H1 (cell line): ENCODE results near the gene SCFD1. TPM values are rescaled to one million over a fixed set of nuclear protein-coding genes. Genes with fewer than 3 reads are reported as not detected.

Experiments
- CTCF ChIA-PET: fragments of 300-600 bp; sonication (Branson Sonifier 250); formaldehyde crosslinking; loops from one replicate; lab custom pipeline; 2021; ENCODE audit not compliant: partially characterized antibody; lab: Charles Lee
- POLR2A ChIA-PET: fragments of 300-600 bp; sonication (Branson Sonifier 250); formaldehyde crosslinking; loops from one replicate; lab custom pipeline; 2021; ENCODE audit warnings: inconsistent platforms; ENCODE audit not compliant: partially characterized antibody; lab: Charles Lee
- DNase-seq, 2 experiments: peaks; one replicate each; pipeline versions ENCODE4 v3.0.0 to v3.0.0-alpha.2; 2010 to 2022; ENCODE audit warnings: low spot score in 2 of 2, low read depth in 1 of 2, mixed read lengths in 1 of 2
- FAIRE-seq: peaks from 2 replicates; lab custom pipeline; 2011; peaks lifted over from hg19 to GRCh38; lab: Jason Lieb, UNC
- H2AFZ ChIP-seq: 2 replicates; pipeline ENCODE4 v1.8.1; 2012; ENCODE audit warnings: low read length, inconsistent platforms
- H2AK5ac ChIP-seq: 2 replicates; pipeline ENCODE4 v1.6.1; 2013; ENCODE audit warnings: low read depth, low read length
- H2BK120ac ChIP-seq: replicated peaks from 2 replicates; pipeline ENCODE3; 2013; ENCODE audit warnings: low read depth, low read length, inconsistent platforms
- H2BK12ac ChIP-seq: 2 replicates; pipeline ENCODE4 v1.6.1; 2013; ENCODE audit warnings: low read depth, low read length
- H2BK15ac ChIP-seq: 2 replicates; pipeline ENCODE4 v1.6.1; 2013; ENCODE audit warnings: low read length
- H2BK20ac ChIP-seq: 2 replicates; pipeline ENCODE4 v1.6.1; 2013; ENCODE audit warnings: low read length
- H2BK5ac ChIP-seq: 2 replicates; pipeline ENCODE4 v1.6.1; 2013; ENCODE audit warnings: low read depth, low read length
- H3K14ac ChIP-seq: 2 replicates; pipeline ENCODE4 v1.6.1; 2013; ENCODE audit warnings: inconsistent platforms; ENCODE audit not compliant: insufficient read length
- H3K18ac ChIP-seq: 2 replicates; pipeline ENCODE4 v1.6.1; 2013; ENCODE audit warnings: low read length; ENCODE audit errors: extremely low read depth
- H3K23ac ChIP-seq: 2 replicates; pipeline ENCODE4 v1.6.1; 2013; ENCODE audit warnings: inconsistent platforms; ENCODE audit not compliant: insufficient read length
- H3K23me2 ChIP-seq: 2 replicates; pipeline ENCODE4 v1.6.1; 2013; ENCODE audit warnings: low read depth, low read length
- H3K27ac ChIP-seq: 2 replicates; pipeline ENCODE4 v1.6.1; 2011; ENCODE audit warnings: low read depth, low read length, inconsistent platforms
- H3K27me3 ChIP-seq, 4 experiments: replicated peaks in 1 of 4; 1 replicate in 1 of 4; 2 replicates in 3 of 4; pipeline versions ENCODE4 v1.6.1 to v1.8.1; 2011 to 2013; ENCODE audit warnings: low read length in 3 of 4, mild to moderate bottlenecking in 3 of 4, inconsistent platforms in 2 of 4, mixed read lengths in 2 of 4, moderate library complexity in 1 of 4; ENCODE audit not compliant: control insufficient read depth in 3 of 4, insufficient read depth in 3 of 4; ENCODE audit errors: extremely low read depth in 1 of 4
- H3K36me3 ChIP-seq, 4 experiments: 2 replicates each; pipeline versions ENCODE4 v1.6.1 to v1.8.1; 2011 to 2013; ENCODE audit warnings: mild to moderate bottlenecking in 4 of 4, low read length in 3 of 4, moderate library complexity in 2 of 4, control low read depth in 1 of 4, inconsistent platforms in 1 of 4; ENCODE audit not compliant: insufficient read depth in 4 of 4, control insufficient read depth in 2 of 4
- H3K4ac ChIP-seq: replicated peaks from 2 replicates; pipeline ENCODE3; 2013; ENCODE audit warnings: low read length, low read depth, mixed read lengths, inconsistent platforms; ENCODE audit not compliant: insufficient read length
- H3K4me1 ChIP-seq, 4 experiments: replicated peaks in 1 of 4; 1 replicate in 1 of 4; 2 replicates in 3 of 4; pipeline versions ENCODE4 v1.6.1 to v1.8.1; 2011 to 2013; ENCODE audit warnings: low read length in 3 of 4, inconsistent platforms in 2 of 4, mixed read lengths in 1 of 4; ENCODE audit not compliant: insufficient read depth in 4 of 4, control insufficient read depth in 3 of 4
- H3K4me2 ChIP-seq, 2 experiments: 2 replicates each; pipeline versions ENCODE4 v1.6.1 to v1.8.1; 2011 to 2013; ENCODE audit warnings: low read depth in 2 of 2, low read length in 2 of 2, control low read depth in 1 of 2, inconsistent platforms in 1 of 2, mild to moderate bottlenecking in 1 of 2; ENCODE audit not compliant: insufficient read depth in 1 of 2
- H3K4me3 ChIP-seq, 4 experiments: fragments of 200-600, 300-600 bp in 1 of 4; sonication (generic), shearing (Covaris generic), sonication (Bioruptor Twin) in 1 of 4; 2 replicates each; pipeline versions ENCODE4 v1.5.1 to v1.8.1; 2011 to 2016; ENCODE audit warnings: low read length in 4 of 4, low read depth in 3 of 4, control low read depth in 2 of 4, inconsistent platforms in 2 of 4, mild to moderate bottlenecking in 2 of 4, mixed read lengths in 1 of 4, moderate library complexity in 1 of 4; ENCODE audit not compliant: insufficient read depth in 2 of 4; ENCODE audit errors: extremely low read depth in 1 of 4
- H3K56ac ChIP-seq: replicated peaks from 2 replicates; pipeline ENCODE3; 2013; ENCODE audit warnings: low read depth, mild to moderate bottlenecking, mixed read lengths, low read length, inconsistent platforms; ENCODE audit not compliant: insufficient read length
- H3K79me1 ChIP-seq: 2 replicates; pipeline ENCODE4 v1.6.1; 2013; ENCODE audit warnings: low read depth, low read length, control low read depth
- H3K79me2 ChIP-seq, 2 experiments: 2 replicates each; pipeline versions ENCODE4 v1.6.1 to v1.8.1; 2012 to 2013; ENCODE audit warnings: low read length in 2 of 2, mild to moderate bottlenecking in 2 of 2, inconsistent platforms in 1 of 2; ENCODE audit not compliant: insufficient read depth in 2 of 2, control insufficient read depth in 1 of 2
- H3K9ac ChIP-seq, 4 experiments: replicated peaks in 1 of 4; 1 replicate in 1 of 4; 2 replicates in 3 of 4; pipeline versions ENCODE4 v1.6.1 to v1.8.1; 2011 to 2013; ENCODE audit warnings: low read depth in 3 of 4, low read length in 3 of 4, control low read depth in 2 of 4, mild to moderate bottlenecking in 2 of 4, moderate library complexity in 2 of 4, inconsistent platforms in 1 of 4; ENCODE audit errors: extremely low read depth in 1 of 4
- H3K9me3 ChIP-seq, 2 experiments: 2 replicates each; pipeline versions ENCODE4 v1.6.1 to v1.8.1; 2012 to 2013; ENCODE audit warnings: mild to moderate bottlenecking in 2 of 2, moderate library complexity in 2 of 2, control low read depth in 1 of 2, inconsistent platforms in 1 of 2, low read depth in 1 of 2, low read length in 1 of 2, mixed read lengths in 1 of 2; ENCODE audit not compliant: insufficient read depth in 2 of 2
- H4K20me1 ChIP-seq, 2 experiments: replicated peaks in 1 of 2; 2 replicates each; pipeline versions ENCODE3 to v1.8.1; 2011 to 2013; ENCODE audit warnings: inconsistent platforms in 2 of 2, low read length in 2 of 2, mild to moderate bottlenecking in 1 of 2; ENCODE audit not compliant: insufficient read depth in 2 of 2, control insufficient read depth in 1 of 2
- H4K5ac ChIP-seq: 2 replicates; pipeline ENCODE4 v1.6.1; 2013; ENCODE audit warnings: low read length, low read depth, mixed read lengths, inconsistent platforms; ENCODE audit not compliant: insufficient read length
- H4K8ac ChIP-seq: 2 replicates; pipeline ENCODE4 v1.8.0; 2013; ENCODE audit warnings: mild to moderate bottlenecking, moderate library complexity, low read length, inconsistent platforms; ENCODE audit not compliant: insufficient read depth; ENCODE audit errors: extremely low read depth
- H4K91ac ChIP-seq: replicated peaks from 2 replicates; pipeline ENCODE3; 2013; ENCODE audit warnings: low read length, mixed read lengths, inconsistent platforms; ENCODE audit not compliant: insufficient read length
- CBX5 ChIP-seq: fragments of 300-800, 300-1000 bp; sonication (generic); IDR thresholded peaks from 2 replicates; pipeline ENCODE4 v1.7.1; 2016; ENCODE audit warnings: antibody characterized with exemption, low read length, low read depth
- CHD2 ChIP-seq: IDR thresholded peaks from 2 replicates; pipeline ENCODE4 v1.6.1; 2012; ENCODE audit warnings: low read length, improper control_type of control experiment
- CTBP2 ChIP-seq: IDR thresholded peaks from 2 replicates; pipeline ENCODE4 v1.7.0; 2011; ENCODE audit warnings: borderline replicate concordance, mild to moderate bottlenecking, moderate library complexity, mixed read lengths, low read length; ENCODE audit not compliant: insufficient read depth, insufficient read length
- GABPA ChIP-seq: IDR thresholded peaks from 2 replicates; pipeline ENCODE4 v1.6.1; 2011; ENCODE audit warnings: mild to moderate bottlenecking, low read length, moderate library complexity, borderline replicate concordance; ENCODE audit not compliant: insufficient read depth
- KDM4A ChIP-seq: IDR thresholded peaks from one replicate; pipeline ENCODE4 v1.7.1; 2012; ENCODE audit warnings: low read depth, mild to moderate bottlenecking, moderate library complexity, low read length, inconsistent platforms; ENCODE audit not compliant: severe bottlenecking
- RFX5 ChIP-seq: IDR thresholded peaks from 2 replicates; pipeline ENCODE4 v1.6.1; 2011; ENCODE audit warnings: low read depth, low read length, improper control_type of control experiment, borderline replicate concordance
- RNF2 ChIP-seq: fragments of 200-900, 300-1000 bp; sonication (generic); IDR thresholded peaks from 2 replicates; pipeline ENCODE4 v1.7.1; 2016; ENCODE audit warnings: borderline replicate concordance, low read depth, mild to moderate bottlenecking, antibody characterized with exemption, low read length; ENCODE audit not compliant: poor library complexity, severe bottlenecking; ENCODE audit errors: missing control alignments
- SAP30 ChIP-seq: fragments of 300-600 bp; sonication (generic); IDR thresholded peaks from 2 replicates; pipeline ENCODE4 v1.7.1; 2012; ENCODE audit warnings: low read length, moderate library complexity, mild to moderate bottlenecking, inconsistent platforms; ENCODE audit not compliant: insufficient read depth, insufficient replicate concordance
- SP2 ChIP-seq: IDR thresholded peaks from 2 replicates; pipeline ENCODE4 v1.6.1; 2012; ENCODE audit warnings: mild to moderate bottlenecking, low read length, inconsistent platforms
- TAF1 ChIP-seq: IDR thresholded peaks from 2 replicates; pipeline ENCODE4 v1.6.1; 2011; ENCODE audit warnings: mild to moderate bottlenecking, low read depth, low read length
- WGBS, 2 experiments: shearing (Covaris generic) in 1 of 2; methylation state at CpG; one replicate each; pipeline versions ENCODE4 v1.1.6 to v1.1.7; 2013 to 2015; ENCODE audit warnings: low lambda C conversion rate in 2 of 2, mixed read lengths in 2 of 2, inconsistent platforms in 1 of 2, low coverage in 1 of 2, missing lambda C conversion rate in 1 of 2; ENCODE audit not compliant: insufficient replicate concordance in 2 of 2, insufficient coverage in 1 of 2, insufficient read length in 1 of 2; ENCODE audit errors: extremely low coverage in 1 of 2, missing lambda C conversion rate in 1 of 2; 5-methylcytosine and 5-hydroxymethylcytosine counted together
- polyA plus RNA-seq, 7 experiments: library from polyadenylated mRNA; depleted of rRNA in 3 of 7; stranded (reverse) in 5 of 7; unstranded in 2 of 7; fragments of >200 nt in 5 of 7; fragments of 200-250 nt in 2 of 7; gene quantifications; 1 replicate in 5 of 7; 2 replicates in 1 of 7; 4 replicates in 1 of 7; pipeline versions ENCODE4 v1.2.1 to v1.2.3, GENCODE V29; 2011 to 2013; ENCODE audit warnings: missing spikeins in 2 of 7, mixed read lengths in 2 of 7
- total RNA-seq: library from RNA; stranded (reverse); fragmentation: NEBNext Ultra II Directional; extraction: Animal tissue kit (Norgen Biotek cat#: 25700); gene quantifications from 2 replicates; pipeline ENCODE4 v1.2.1, GENCODE V29; 2021
- TF ChIP-seq, protein P1 (sequence below): IDR thresholded peaks from 2 replicates; pipeline ENCODE4 v1.6.1; 2012; ENCODE audit warnings: low read length, inconsistent platforms

SCFD1 gene
- total and polyA plus RNA-seq, 2 of the 8 experiments (the other 6 are each of a cell fraction or from before 2014, with no cell fraction given): 32.8 to 64.5 TPM

DNA sequence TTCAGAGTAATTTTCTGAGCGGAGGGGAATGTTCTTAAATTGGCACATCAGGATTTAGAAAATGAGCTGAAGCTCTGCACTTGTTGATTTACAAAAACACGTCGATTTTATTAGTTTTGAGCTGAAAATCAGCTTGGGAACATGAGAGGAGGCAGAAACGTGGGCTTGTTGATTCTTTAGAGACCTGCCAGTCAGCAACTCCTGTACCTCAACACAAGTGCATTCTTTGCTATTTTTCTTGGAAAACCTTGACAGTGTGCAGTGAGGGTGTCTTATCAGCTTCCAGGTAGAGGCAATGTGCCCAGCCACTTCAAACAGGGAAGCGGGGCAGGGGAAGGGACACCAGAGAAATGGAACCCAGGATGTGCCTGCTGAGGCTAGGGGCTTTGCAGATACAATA lies 149.5 kb downstream of the SCFD1 start:
- H3K23ac ChIP-seq: no peak overlapping the region
- no peak overlapping the region for H2BK20ac ChIP-seq
- no peak overlapping the region for H2AK5ac ChIP-seq
- DNase-seq: no peak
- H3K4ac ChIP-seq: no peak overlapping the region
- H3K79me2 ChIP-seq: no peaks in the 10 kb centered on the region
- H2BK120ac ChIP-seq: no peak overlapping the region
- no peaks in the 10 kb centered on the region for H3K27me3 ChIP-seq
- no peak overlapping the region for H2BK5ac ChIP-seq
- H3K18ac ChIP-seq: no peak overlapping the region
- no peaks in the 10 kb centered on the region for H3K79me1 ChIP-seq
- H3K9me3 ChIP-seq: no peaks in the 10 kb centered on the region
- no peak overlapping the region for H2BK15ac ChIP-seq
- H3K36me3 ChIP-seq: no peaks in the 10 kb centered on the region
- CTCF ChIA-PET: interaction anchor here (0.6 to 0.9 kb wide), 3 partner anchors 10 to 182 kb away, joined by 3 to 4 read pairs (median 3); no protein-coding TSS in a partner anchor
- H4K5ac ChIP-seq: no peak overlapping the region
- no peak overlapping the region for H4K8ac ChIP-seq
- no peak overlapping the region for H2BK12ac ChIP-seq
- H4K20me1 ChIP-seq: no peaks in the 10 kb centered on the region
- no peak overlapping the region for H3K14ac ChIP-seq
- 82% methylated on average over 5 of the region's 5 CpGs; no CpG with 5 or more reads in 1 of the 2 experiments for WGBS, 2 experiments
- H3K4me1 ChIP-seq: no peaks in the 10 kb centered on the region
- FAIRE-seq: no peak
- H4K91ac ChIP-seq: no peak overlapping the region
- TF ChIP-seq GABPA (no peak), CHD2 (no peak), RNF2 (no peak), CBX5 (no peak), TAF1 (no peak), KDM4A (no peak), SP2 (no peak), RFX5 (no peak), CTBP2 (no peak), SAP30 (no peak)
- TF ChIP-seq, protein P1, sequence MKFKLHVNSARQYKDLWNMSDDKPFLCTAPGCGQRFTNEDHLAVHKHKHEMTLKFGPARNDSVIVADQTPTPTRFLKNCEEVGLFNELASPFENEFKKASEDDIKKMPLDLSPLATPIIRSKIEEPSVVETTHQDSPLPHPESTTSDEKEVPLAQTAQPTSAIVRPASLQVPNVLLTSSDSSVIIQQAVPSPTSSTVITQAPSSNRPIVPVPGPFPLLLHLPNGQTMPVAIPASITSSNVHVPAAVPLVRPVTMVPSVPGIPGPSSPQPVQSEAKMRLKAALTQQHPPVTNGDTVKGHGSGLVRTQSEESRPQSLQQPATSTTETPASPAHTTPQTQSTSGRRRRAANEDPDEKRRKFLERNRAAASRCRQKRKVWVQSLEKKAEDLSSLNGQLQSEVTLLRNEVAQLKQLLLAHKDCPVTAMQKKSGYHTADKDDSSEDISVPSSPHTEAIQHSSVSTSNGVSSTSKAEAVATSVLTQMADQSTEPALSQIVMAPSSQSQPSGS: no peak
- no peak overlapping the region for H3K4me3 ChIP-seq
- no peak overlapping the region for H3K4me2 ChIP-seq
- H3K56ac ChIP-seq: no peak overlapping the region
- H3K27ac ChIP-seq: no peak overlapping the region
- H2AFZ ChIP-seq: peak overlapping the region; percentile 3; the same call in 1 of the 2 replicates
- POLR2A ChIA-PET: no interaction called here
- H3K9ac ChIP-seq: no peak overlapping the region
- no peaks in the 10 kb centered on the region for H3K23me2 ChIP-seq
